SU-DHL-6 (cell line): ENCODE measurements around the gene FGF19.

Experiments
- H2AFZ ChIP-seq: fragments of 200-600 bp; sonication (generic); 2 replicates; pipeline ENCODE4 v1.6.1; 2014; ENCODE audit warnings: low read depth, mild to moderate bottlenecking, moderate library complexity, mixed read lengths, antibody characterized with exemption, low read length; ENCODE audit not compliant: severe bottlenecking
- H3F3A ChIP-seq: fragments of 200-600 bp; shearing (Covaris generic); 2 replicates; pipeline ENCODE4 v1.6.0; 2016; ENCODE audit warnings: antibody characterized with exemption, mild to moderate bottlenecking; ENCODE audit not compliant: insufficient read depth
- H3K27ac ChIP-seq: fragments of 200-600 bp; sonication (generic); 2 replicates; pipeline ENCODE4 v1.5.1; 2016; ENCODE audit warnings: low read depth, mild to moderate bottlenecking, low read length, moderate library complexity, mixed read lengths
- H3K27me3 ChIP-seq: fragments of 200-600 bp; sonication (generic), shearing (Covaris generic); 2 replicates; pipeline ENCODE4 v1.6.0; 2014; ENCODE audit warnings: mild to moderate bottlenecking, low read length
- H3K36me3 ChIP-seq: fragments of 200-600 bp; sonication (generic); 2 replicates; pipeline ENCODE4 v1.6.1; 2014; ENCODE audit warnings: mild to moderate bottlenecking, low read length, mixed read lengths
- H3K4me2 ChIP-seq: fragments of 300-600, 200-600 bp; shearing (Covaris generic), sonication (generic); 2 replicates; pipeline ENCODE4 v1.6.0; 2014; ENCODE audit warnings: low read length, low read depth, mild to moderate bottlenecking; ENCODE audit not compliant: poor library complexity, severe bottlenecking
- H3K4me3 ChIP-seq: fragments of 200-600 bp; sonication (generic); 2 replicates; pipeline ENCODE4 v1.5.1; 2014; ENCODE audit warnings: antibody characterized with exemption, low read length, mild to moderate bottlenecking, mixed read lengths; ENCODE audit not compliant: insufficient read depth, poor library complexity, severe bottlenecking
- H3K79me2 ChIP-seq: fragments of 200-600 bp; sonication (generic); 2 replicates; pipeline ENCODE4 v1.6.1; 2014; ENCODE audit warnings: mild to moderate bottlenecking, low read length, moderate library complexity; ENCODE audit not compliant: insufficient read depth
- H3K9ac ChIP-seq: fragments of 200-600 bp; sonication (generic); 2 replicates; pipeline ENCODE4 v1.7.0; 2014; ENCODE audit warnings: mild to moderate bottlenecking, low read length
- H3K9me2 ChIP-seq: fragments of 200-600 bp; sonication (generic); replicated peaks from 2 replicates; pipeline ENCODE4 v1.6.1; 2014; ENCODE audit warnings: low read length; ENCODE audit not compliant: insufficient read depth
- H3K9me3 ChIP-seq: fragments of 200-600 bp; sonication (generic); 2 replicates; pipeline ENCODE4 v1.6.1; 2014; ENCODE audit warnings: low read length, mixed read lengths; ENCODE audit not compliant: insufficient read depth
- H4K20me1 ChIP-seq: fragments of 200-600 bp; sonication (generic); 2 replicates; pipeline ENCODE4 v1.6.1; 2014; ENCODE audit warnings: low read depth, mild to moderate bottlenecking, antibody characterized with exemption, low read length, moderate library complexity, mixed read lengths
- EZH2phosphoT487 ChIP-seq: fragments of 200-600 bp; sonication (generic), shearing (Covaris generic); conservative IDR thresholded peaks from 2 replicates; pipeline ENCODE4 v1.6.1; 2018; ENCODE audit warnings: mild to moderate bottlenecking, antibody characterized with exemption, low read length, moderate library complexity, mixed read lengths
- TF ChIP-seq, protein P1 (sequence below): fragments of 200-600 bp; sonication (generic); IDR thresholded peaks from one replicate; pipeline ENCODE4 v1.5.1; 2017; ENCODE audit warnings: antibody characterized with exemption, mild to moderate bottlenecking, low read length, moderate library complexity; ENCODE audit not compliant: insufficient read depth, poor library complexity, severe bottlenecking

Gene FGF19

DNA sequence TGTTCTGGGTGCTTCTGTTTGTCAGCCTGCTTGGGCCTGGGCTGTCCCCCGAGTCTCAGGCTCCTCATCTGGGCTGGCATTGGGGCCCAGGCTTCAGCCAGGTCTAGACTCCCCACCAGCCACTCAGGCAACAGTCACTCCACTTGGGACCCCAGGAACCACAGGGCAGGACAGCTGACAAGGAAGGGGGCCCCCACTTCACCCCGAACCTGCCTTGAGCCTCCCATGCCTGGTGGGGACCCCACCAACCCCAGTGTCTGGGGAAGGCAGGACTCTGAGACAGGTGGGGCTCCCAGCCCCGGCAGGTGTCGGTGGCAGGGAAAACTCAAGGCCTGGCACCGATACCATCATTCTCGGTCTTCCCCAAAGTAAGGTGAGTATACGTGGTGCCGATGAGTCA is 17.0 kb downstream of the FGF19 start:
- H3K79me2 ChIP-seq = no peaks in the 10 kb centered on the region
- no peak overlapping the region for H3K4me2 ChIP-seq
- no peak overlapping the region for H3K9ac ChIP-seq
- H3K4me3 ChIP-seq = no peak overlapping the region
- H3K27ac ChIP-seq = no peak overlapping the region
- no peaks in the 10 kb centered on the region for H3K9me3 ChIP-seq
- H3K27me3 ChIP-seq = no peaks in the 10 kb centered on the region
- no peak for TF ChIP-seq EZH2phosphoT487
- TF ChIP-seq, protein P1, sequence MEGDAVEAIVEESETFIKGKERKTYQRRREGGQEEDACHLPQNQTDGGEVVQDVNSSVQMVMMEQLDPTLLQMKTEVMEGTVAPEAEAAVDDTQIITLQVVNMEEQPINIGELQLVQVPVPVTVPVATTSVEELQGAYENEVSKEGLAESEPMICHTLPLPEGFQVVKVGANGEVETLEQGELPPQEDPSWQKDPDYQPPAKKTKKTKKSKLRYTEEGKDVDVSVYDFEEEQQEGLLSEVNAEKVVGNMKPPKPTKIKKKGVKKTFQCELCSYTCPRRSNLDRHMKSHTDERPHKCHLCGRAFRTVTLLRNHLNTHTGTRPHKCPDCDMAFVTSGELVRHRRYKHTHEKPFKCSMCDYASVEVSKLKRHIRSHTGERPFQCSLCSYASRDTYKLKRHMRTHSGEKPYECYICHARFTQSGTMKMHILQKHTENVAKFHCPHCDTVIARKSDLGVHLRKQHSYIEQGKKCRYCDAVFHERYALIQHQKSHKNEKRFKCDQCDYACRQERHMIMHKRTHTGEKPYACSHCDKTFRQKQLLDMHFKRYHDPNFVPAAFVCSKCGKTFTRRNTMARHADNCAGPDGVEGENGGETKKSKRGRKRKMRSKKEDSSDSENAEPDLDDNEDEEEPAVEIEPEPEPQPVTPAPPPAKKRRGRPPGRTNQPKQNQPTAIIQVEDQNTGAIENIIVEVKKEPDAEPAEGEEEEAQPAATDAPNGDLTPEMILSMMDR = no peak
- no peaks in the 10 kb centered on the region for H3K36me3 ChIP-seq
- H3F3A ChIP-seq = no peaks in the 10 kb centered on the region
- H2AFZ ChIP-seq = no peak overlapping the region
- no peaks in the 10 kb centered on the region for H4K20me1 ChIP-seq
- H3K9me2 ChIP-seq = no peaks in the 10 kb centered on the region

DNA sequence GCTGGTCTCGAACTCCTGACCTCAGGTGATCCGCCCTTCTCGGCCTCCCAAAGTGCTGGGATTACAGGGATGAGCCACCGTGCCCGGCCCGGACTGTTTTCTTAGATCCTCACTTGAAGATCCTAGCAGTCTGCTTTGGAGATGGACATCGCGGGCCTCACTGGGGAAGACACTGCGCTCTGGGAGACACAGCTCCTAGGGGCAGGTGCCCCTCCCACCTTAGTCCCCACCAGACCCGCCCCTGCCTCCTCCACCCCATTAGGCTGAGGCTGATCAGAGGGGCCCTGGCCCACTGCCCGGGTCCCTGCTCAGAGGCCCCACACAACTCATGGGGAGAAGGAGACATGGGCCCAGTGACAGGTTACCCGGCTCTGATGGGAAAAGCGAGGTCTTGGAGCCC is 17.4 kb downstream of the FGF19 start:
- Histone ChIP-seq H3K9me3 (no peaks in the 10 kb centered on the region), H3K4me2 (no peak overlapping the region), H3K9me2 (no peaks in the 10 kb centered on the region), H3K4me3 (no peak overlapping the region), H3F3A (no peaks in the 10 kb centered on the region), H3K36me3 (no peaks in the 10 kb centered on the region), H4K20me1 (no peaks in the 10 kb centered on the region), H3K79me2 (no peaks in the 10 kb centered on the region), H3K9ac (no peak overlapping the region), H2AFZ (no peak overlapping the region), H3K27ac (no peak overlapping the region), H3K27me3 (no peaks in the 10 kb centered on the region)
- TF ChIP-seq, protein P1 = no peak
- TF ChIP-seq EZH2phosphoT487 = no peak

DNA sequence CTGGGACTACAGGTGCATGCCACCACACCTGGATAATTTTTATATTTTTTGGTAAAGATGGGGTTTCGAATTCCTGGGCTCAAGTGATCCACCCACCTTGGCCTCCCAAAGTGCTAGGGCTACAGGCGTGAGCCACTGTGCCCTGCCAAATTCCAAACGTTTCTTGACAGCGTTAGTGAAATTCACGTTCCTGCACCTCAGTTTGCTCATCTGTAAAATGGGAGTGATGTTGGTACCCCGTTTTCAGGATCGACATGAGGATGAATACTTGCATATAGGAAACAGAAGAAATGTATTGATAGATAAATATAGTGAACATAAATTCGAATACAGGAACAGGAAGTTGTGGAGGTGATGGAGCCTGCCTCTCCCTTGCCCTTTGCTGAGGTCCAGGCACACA is 18.5 kb downstream of the FGF19 start:
- Histone ChIP-seq H3K4me3 (no peak overlapping the region), H3F3A (no peaks in the 10 kb centered on the region), H3K27me3 (no peaks in the 10 kb centered on the region), H3K9me2 (no peaks in the 10 kb centered on the region), H2AFZ (no peak overlapping the region), H4K20me1 (no peaks in the 10 kb centered on the region), H3K27ac (no peak overlapping the region), H3K9ac (no peak overlapping the region), H3K36me3 (no peaks in the 10 kb centered on the region), H3K4me2 (no peak overlapping the region), H3K9me3 (no peaks in the 10 kb centered on the region), H3K79me2 (no peaks in the 10 kb centered on the region)
- TF ChIP-seq, protein P1 = no peak
- no peak for TF ChIP-seq EZH2phosphoT487
